SK-N-SH (cell line): Measurements from ENCODE around the gene MRPL41. TPM values are rescaled to one million over a fixed set of nuclear protein-coding genes. Genes with fewer than 3 reads are reported as not detected.
"Not testable (repeated sequence)": the region's sequence is repeated elsewhere in the genome, so short reads cannot be mapped to it uniquely, and the experiment has no call there.

Experiments
- CTCF ChIA-PET: fragments of 300-600, 350-600 bp; formaldehyde crosslinking; extraction: SDS; loops from one replicate; lab custom pipeline; 2021; lab: Yijun Ruan, JAX
- POLR2A ChIA-PET: fragments of 350-600 bp; sonication (Branson Sonifier 250); formaldehyde crosslinking; extraction: SDS; loops from one replicate; lab custom pipeline; 2020; ENCODE audit warnings: antibody characterized with exemption, inconsistent platforms; lab: Yijun Ruan, JAX
- DNase-seq: peaks from one replicate; pipeline ENCODE4 v3.0.0; 2012
- H2AFZ ChIP-seq: fragments of 200-600 bp; sonication (generic); 2 replicates; pipeline ENCODE4 v1.8.1; 2016; ENCODE audit warnings: antibody characterized with exemption, mild to moderate bottlenecking, low read depth
- H3F3A ChIP-seq: fragments of 200-600 bp; sonication (generic); replicated peaks from 2 replicates; pipeline ENCODE3; 2016; ENCODE audit warnings: antibody characterized with exemption, mild to moderate bottlenecking; ENCODE audit not compliant: insufficient read depth
- H3K27ac ChIP-seq, 2 experiments: fragments of 200-500 bp in 1 of 2; fragments of 200-600 bp in 1 of 2; sonication (Bioruptor generic) in 1 of 2; sonication (generic), shearing (Covaris generic) in 1 of 2; 2 replicates each; pipeline versions ENCODE4 v1.5.1 to v1.6.1; 2014 to 2016; ENCODE audit warnings: low read depth in 2 of 2, inconsistent platforms in 1 of 2, low read length in 1 of 2, mild to moderate bottlenecking in 1 of 2, mixed read lengths in 1 of 2
- H3K27me3 ChIP-seq: fragments of 200-600 bp; sonication (generic), shearing (Covaris generic); 2 replicates; pipeline ENCODE4 v1.6.1; 2016; ENCODE audit warnings: mixed run types; ENCODE audit not compliant: insufficient read depth
- H3K36me3 ChIP-seq, 2 experiments: fragments of 200-500 bp in 1 of 2; fragments of 200-600 bp in 1 of 2; sonication (Bioruptor generic) in 1 of 2; sonication (generic) in 1 of 2; replicated peaks in 1 of 2; 2 replicates each; pipeline versions ENCODE3 to v1.5.1; 2014 to 2016; ENCODE audit warnings: low read length in 1 of 2, mild to moderate bottlenecking in 1 of 2; ENCODE audit not compliant: insufficient read depth in 2 of 2, control insufficient read depth in 1 of 2
- H3K4me1 ChIP-seq, 2 experiments: fragments of 200-500 bp in 1 of 2; fragments of 200-600 bp in 1 of 2; sonication (Bioruptor generic) in 1 of 2; sonication (generic), shearing (Covaris generic) in 1 of 2; 2 replicates each; pipeline versions ENCODE4 v1.5.1 to v1.6.1; 2014 to 2016; ENCODE audit warnings: low read depth in 1 of 2, low read length in 1 of 2, mixed run types in 1 of 2; ENCODE audit not compliant: insufficient read depth in 2 of 2, control insufficient read depth in 1 of 2
- H3K4me2 ChIP-seq: fragments of 200-600 bp; sonication (generic), shearing (Covaris generic); 2 replicates; pipeline ENCODE4 v1.6.1; 2017; ENCODE audit warnings: mixed run types
- H3K4me3 ChIP-seq, 2 experiments: fragments of 200-500 bp in 1 of 2; fragments of 200-600 bp in 1 of 2; sonication (Bioruptor generic) in 1 of 2; sonication (generic), shearing (Covaris generic) in 1 of 2; 2 replicates each; pipeline versions ENCODE4 v1.5.1 to v1.8.1; 2014 to 2016; ENCODE audit warnings: low read depth in 2 of 2, inconsistent platforms in 1 of 2, low read length in 1 of 2, mild to moderate bottlenecking in 1 of 2, mixed read lengths in 1 of 2, moderate library complexity in 1 of 2
- H3K79me2 ChIP-seq: fragments of 200-600 bp; sonication (generic); 2 replicates; pipeline ENCODE4 v1.8.1; 2017; ENCODE audit warnings: mild to moderate bottlenecking; ENCODE audit not compliant: insufficient read depth
- H3K9ac ChIP-seq: fragments of 200-600 bp; sonication (generic); 2 replicates; pipeline ENCODE4 v1.6.1; 2017; ENCODE audit warnings: mixed run types
- H3K9me2 ChIP-seq: fragments of 200-600 bp; sonication (generic); 2 replicates; pipeline ENCODE4 v1.6.1; 2017; ENCODE audit warnings: mixed run types
- H3K9me3 ChIP-seq: fragments of 200-600 bp; sonication (generic); 2 replicates; pipeline ENCODE4 v1.6.1; 2017; ENCODE audit warnings: mixed run types, mild to moderate bottlenecking, moderate library complexity
- H4K20me1 ChIP-seq: fragments of 200-600 bp; sonication (generic); 2 replicates; pipeline ENCODE4 v1.6.1; 2017; ENCODE audit warnings: mild to moderate bottlenecking, mixed run types; ENCODE audit not compliant: insufficient read depth
- CHD2 ChIP-seq: fragments of 150-350 bp; IDR thresholded peaks from 2 replicates; pipeline ENCODE4 v1.6.1; 2018; ENCODE audit warnings: low read length; ENCODE audit not compliant: partially characterized antibody
- CTCF ChIP-seq: fragments of 200-600 bp; sonication (generic); IDR thresholded peaks from 2 replicates; pipeline ENCODE4 v1.6.1; 2017; ENCODE audit warnings: antibody characterized with exemption, mild to moderate bottlenecking, moderate library complexity
- JUND ChIP-seq: IDR thresholded peaks from 2 replicates; pipeline ENCODE4 v1.4.0; 2012
- POLR2AphosphoS5 ChIP-seq: IDR thresholded peaks from 2 replicates; pipeline ENCODE4 v1.6.1; 2012; ENCODE audit warnings: low read depth, low read length
- RCOR1 ChIP-seq: fragments of 150-350 bp; IDR thresholded peaks from 2 replicates; pipeline ENCODE4 v1.6.1; 2017; ENCODE audit warnings: antibody characterized with exemption, low read length
- RXRA ChIP-seq: IDR thresholded peaks from 2 replicates; pipeline ENCODE4 v1.4.0; 2012; ENCODE audit warnings: low read depth, mild to moderate bottlenecking, borderline replicate concordance
- SIN3A ChIP-seq: IDR thresholded peaks from 2 replicates; pipeline ENCODE4 v1.6.1; 2012; ENCODE audit warnings: low read depth, mild to moderate bottlenecking, low read length, moderate library complexity, borderline replicate concordance
- SMC3 ChIP-seq: IDR thresholded peaks from 2 replicates; pipeline ENCODE4 v1.6.1; 2012; ENCODE audit warnings: low read depth, low read length, improper control_type of control experiment
- TAF1 ChIP-seq: IDR thresholded peaks from 2 replicates; pipeline ENCODE4 v1.6.1; 2012; ENCODE audit warnings: low read depth, mild to moderate bottlenecking, low read length, moderate library complexity, borderline replicate concordance
- TEAD4 ChIP-seq: IDR thresholded peaks from 2 replicates; pipeline ENCODE4 v1.4.0; 2012; ENCODE audit warnings: mild to moderate bottlenecking, borderline replicate concordance; ENCODE audit not compliant: insufficient read depth
- USF1 ChIP-seq: IDR thresholded peaks from 2 replicates; pipeline ENCODE4 v1.4.0; 2012; ENCODE audit warnings: low read depth, borderline replicate concordance
- USF2 ChIP-seq: fragments of 150-350 bp; IDR thresholded peaks from 2 replicates; pipeline ENCODE4 v1.6.1; 2017; ENCODE audit warnings: antibody characterized with exemption, low read length, low read depth, borderline replicate concordance
- ZBTB33 ChIP-seq: IDR thresholded peaks from 2 replicates; pipeline ENCODE4 v1.4.0; 2012; ENCODE audit warnings: low read depth, borderline replicate concordance
- WGBS: methylation state at CpG from one replicate; pipeline ENCODE4 v1.1.6; 2017; ENCODE audit warnings: low lambda C conversion rate; 5-methylcytosine and 5-hydroxymethylcytosine counted together
- polyA plus RNA-seq, 3 experiments: library from polyadenylated mRNA; depleted of rRNA; stranded (reverse); fragments of >200 nt; gene quantifications; 2 replicates each; pipeline ENCODE4 v1.2.3, GENCODE V29; 2012

The MRPL41 gene
- polyA plus RNA-seq, 1 of the 3 experiments (the other 2 are of a cell fraction) = 58.9 TPM

GRCh38 chr9:137506702-137507171, 44.9 kb upstream of the MRPL41 start:
- no peaks in the 10 kb centered on the region for H3K9me2 ChIP-seq
- ChIA-PET CTCF (interaction anchor here (0.7 to 1.5 kb wide), 3 partner anchors 28 to 212 kb away, joined by 3 to 4 read pairs (median 3); no protein-coding TSS in a partner anchor), POLR2A (interaction anchor here (0.7 kb wide), 1 partner anchor 115 kb away, joined by 4 read pairs; no protein-coding TSS in a partner anchor)
- H3K9ac ChIP-seq = no peak overlapping the region
- H3K4me1 ChIP-seq = no peaks in the 10 kb centered on the region
- H3K9me3 ChIP-seq = no peaks in the 10 kb centered on the region
- H4K20me1 ChIP-seq = no peaks in the 10 kb centered on the region
- no peaks in the 10 kb centered on the region for H3K36me3 ChIP-seq
- H3F3A ChIP-seq = peaks cover 5% of the 10 kb centered on the region
- TF ChIP-seq ZBTB33 (no peak), USF2 (no peak), SMC3 (no peak), CHD2 (no peak), CTCF (no peak), RCOR1 (no peak), TAF1 (no peak), TEAD4 (no peak), POLR2AphosphoS5 (no peak), JUND (no peak), USF1 (no peak)
- no peak overlapping the region for H3K4me2 ChIP-seq
- no peak overlapping the region for H3K27ac ChIP-seq
- DNase-seq = no peak
- H3K4me3 ChIP-seq = no peak overlapping the region
- H2AFZ ChIP-seq = no peak overlapping the region
- WGBS = 80% methylated on average over 24 of the region's 26 CpGs
- H3K27me3 ChIP-seq = no peaks in the 10 kb centered on the region
- no peaks in the 10 kb centered on the region for H3K79me2 ChIP-seq

- ChIA-PET CTCF (interaction anchor here (0.6 to 2.1 kb wide), 14 partner anchors 12 to 225 kb away, joined by 3 to 9 read pairs (median 4); partner anchors contain the start of genes EXD3 and NOXA1), POLR2A (no interaction called here)
- Histone ChIP-seq H3K9ac (no peak overlapping the region), H3K36me3 (no peaks in the 10 kb centered on the region), H3K9me3 (no peaks in the 10 kb centered on the region), H4K20me1 (no peaks in the 10 kb centered on the region), H3K4me1 (no peaks in the 10 kb centered on the region), H3K4me2 (no peak overlapping the region), H3K9me2 (no peaks in the 10 kb centered on the region), H3F3A (peaks cover 5% of the 10 kb centered on the region), H2AFZ (no peak overlapping the region), H3K79me2 (no peaks in the 10 kb centered on the region), H3K27me3 (no peaks in the 10 kb centered on the region), H3K27ac (no peak overlapping the region), H3K4me3 (no peak overlapping the region)
- WGBS = 92% methylated on average over 14 of the region's 14 CpGs
- TF ChIP-seq SIN3A (no peak), USF1 (no peak), CHD2 (no peak), POLR2AphosphoS5 (no peak), RXRA (no peak)
- no peak for DNase-seq
Measured at GRCh38 chr9:137509198-137509597, 42.5 kb upstream of the MRPL41 start.

GRCh38 chr9:137511126-137511525, 40.6 kb upstream of the MRPL41 start:
- 98% methylated on average over 8 of the region's 22 CpGs for WGBS
- H3K79me2 ChIP-seq, POLR2A ChIA-PET, H3K36me3 ChIP-seq, H3K27me3 ChIP-seq, H3K9ac ChIP-seq, H3K4me2 ChIP-seq, H3K9me3 ChIP-seq, CTCF ChIA-PET, H2AFZ ChIP-seq, DNase-seq, H3F3A ChIP-seq, H4K20me1 ChIP-seq, H3K4me1 ChIP-seq, H3K4me3 ChIP-seq, H3K9me2 ChIP-seq, H3K27ac ChIP-seq: not testable (repeated sequence)
